ENCODE results near the gene CACNA1H.

GRCh38 chr16:1206786-1207185 is 53.9 kb downstream of the CACNA1H start:
- TF ChIP-seq CTCF (IDR thresholded peaks at IDR 0.05; ENCODE audit: poor library complexity) (no peak), EZH2phosphoT487 (IDR thresholded peaks at IDR 0.05; ENCODE audit: low read depth, severe bottlenecking, unreplicated experiment) (no peak)
